ENCODE data around the gene ERCC4. TPM values are rescaled to one million over a fixed set of nuclear protein-coding genes. Genes with fewer than 3 reads are reported as not detected.

ERCC4 gene
- total RNA-seq, 1 donor, result 5.9 TPM

DNA sequence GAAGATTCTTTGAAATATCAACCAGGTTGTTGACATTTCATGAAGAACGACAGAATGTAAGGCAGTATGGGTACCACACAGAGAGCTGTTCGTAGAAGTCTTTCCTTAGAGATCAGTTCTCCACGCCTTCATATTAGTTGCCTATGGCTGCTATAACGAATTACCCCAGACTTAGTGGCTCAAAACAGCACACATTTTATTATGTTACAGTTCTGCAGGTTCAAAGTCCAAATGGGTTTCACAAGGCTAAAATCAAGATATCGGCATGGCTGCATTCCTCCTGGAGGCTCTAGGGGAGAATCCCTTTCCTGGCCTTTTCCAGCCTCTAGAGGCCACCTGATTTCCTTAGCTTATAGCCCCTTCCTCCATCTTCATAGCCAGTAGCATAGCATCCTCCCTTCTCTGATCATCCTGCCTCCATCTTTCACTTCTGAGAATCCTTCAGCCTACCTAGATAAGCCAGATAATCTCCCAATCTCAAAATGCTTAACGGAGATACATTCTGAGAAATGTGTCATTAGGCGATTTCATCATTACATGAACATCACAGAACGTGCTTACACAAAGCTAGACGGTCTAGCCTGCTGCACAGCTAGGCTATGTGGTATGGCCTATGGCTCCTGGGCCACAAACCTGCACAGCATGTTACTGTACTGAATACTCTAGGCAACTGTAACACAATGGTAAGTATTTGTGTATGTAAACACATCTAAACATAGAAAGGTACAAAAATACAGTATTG is 26.0 kb downstream of the ERCC4 start:
- DNase-seq (ENCODE audit: low read depth in 2 of 3, low spot score in 2 of 3), result no peak

- no peak for DNase-seq (ENCODE audit: low read depth in 2 of 3, low spot score in 2 of 3)
Measured at GRCh38 chr16:13948086-13948485, 28.1 kb downstream of the ERCC4 start.

GRCh38 chr16:13950821-13951547 is 31.0 kb downstream of the ERCC4 start:
- DNase-seq (ENCODE audit: low read depth in 2 of 3, low spot score in 2 of 3), result no peak

GRCh38 chr16:13951611-13952010 is 31.7 kb downstream of the ERCC4 start:
- DNase-seq (ENCODE audit: low read depth in 2 of 3, low spot score in 2 of 3), result no peak

GRCh38 chr16:13953501-13953900 is 33.5 kb downstream of the ERCC4 start:
- DNase-seq (ENCODE audit: low read depth in 2 of 3, low spot score in 2 of 3), result no peak

- DNase-seq (ENCODE audit: low read depth in 2 of 3, low spot score in 2 of 3), result no peak
Measured at GRCh38 chr16:13956635-13957196, 36.8 kb downstream of the ERCC4 start.

- peak in 2 of 3 donors; percentile 18 to 45 for DNase-seq (ENCODE audit: low read depth in 2 of 3, low spot score in 2 of 3)
Measured at GRCh38 chr16:13957197-13958078, 37.5 kb downstream of the ERCC4 start.

DNA sequence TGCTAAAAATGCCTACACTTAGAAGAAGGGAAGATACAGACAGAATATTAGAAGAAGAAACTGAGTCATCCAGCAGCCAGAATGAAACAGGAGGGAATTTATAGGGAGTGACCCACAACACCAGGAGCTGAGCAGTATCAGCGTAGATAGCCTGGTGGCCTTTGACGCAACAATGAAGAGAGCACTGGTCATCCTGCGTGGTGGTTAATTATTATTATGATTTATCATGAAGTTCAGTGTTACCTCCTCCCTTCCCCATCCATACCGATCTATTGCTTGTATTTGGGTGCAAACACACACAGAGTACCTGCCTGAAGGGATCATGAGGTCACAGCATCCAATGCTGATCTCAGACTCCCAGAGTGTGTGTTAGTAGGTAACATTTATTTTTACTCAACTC is 38.5 kb downstream of the ERCC4 start:
- no peak for DNase-seq (ENCODE audit: low read depth in 2 of 3, low spot score in 2 of 3)

DNA sequence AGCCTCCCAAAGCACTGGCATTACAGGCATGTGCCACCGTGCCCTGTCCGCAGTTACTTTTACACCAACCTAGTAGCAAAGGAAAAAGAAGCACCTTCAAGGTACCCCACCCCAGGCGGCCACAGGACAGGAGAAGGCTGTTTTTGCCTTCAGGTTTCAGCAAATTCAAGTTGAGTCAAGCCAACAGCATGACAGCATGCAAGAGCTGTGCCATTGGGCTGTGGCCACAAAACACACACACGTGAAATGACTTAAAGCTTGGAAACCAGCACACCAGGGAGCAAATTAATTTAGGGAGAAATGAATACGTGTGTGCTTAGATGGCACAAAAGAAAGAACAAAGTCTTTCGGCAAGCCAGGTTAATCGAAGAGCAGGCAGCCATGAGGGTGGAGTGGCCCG is 39.7 kb downstream of the ERCC4 start:
- no peak for DNase-seq (ENCODE audit: low read depth in 2 of 3, low spot score in 2 of 3)

GRCh38 chr16:13961099-13961811 is 41.3 kb downstream of the ERCC4 start:
- no peak for DNase-seq (ENCODE audit: low read depth in 2 of 3, low spot score in 2 of 3)

GRCh38 chr16:13962232-13962631 is 42.3 kb downstream of the ERCC4 start:
- DNase-seq (ENCODE audit: low read depth in 2 of 3, low spot score in 2 of 3), result no peak

DNA sequence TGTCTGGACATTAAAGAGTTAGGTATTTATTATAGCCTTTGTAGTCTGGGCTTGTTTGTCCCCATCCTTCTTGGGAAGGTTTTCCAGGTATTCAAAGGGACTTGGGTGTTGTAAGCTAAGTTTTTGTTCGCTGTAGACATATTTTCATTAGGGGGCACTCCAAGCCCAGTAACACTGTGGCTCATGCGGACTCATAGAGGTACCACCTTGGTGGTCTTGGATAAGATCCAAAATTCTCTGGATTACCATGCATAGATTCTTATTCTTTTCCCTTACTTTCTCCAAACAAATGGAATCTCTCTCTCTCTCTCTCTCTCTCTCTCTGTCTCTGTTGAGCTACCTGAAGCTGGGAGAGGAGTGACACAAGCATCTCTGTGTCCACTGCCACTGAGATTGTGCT is 48.9 kb downstream of the ERCC4 start:
- no peak for DNase-seq (ENCODE audit: low read depth in 2 of 3, low spot score in 2 of 3)

DNA sequence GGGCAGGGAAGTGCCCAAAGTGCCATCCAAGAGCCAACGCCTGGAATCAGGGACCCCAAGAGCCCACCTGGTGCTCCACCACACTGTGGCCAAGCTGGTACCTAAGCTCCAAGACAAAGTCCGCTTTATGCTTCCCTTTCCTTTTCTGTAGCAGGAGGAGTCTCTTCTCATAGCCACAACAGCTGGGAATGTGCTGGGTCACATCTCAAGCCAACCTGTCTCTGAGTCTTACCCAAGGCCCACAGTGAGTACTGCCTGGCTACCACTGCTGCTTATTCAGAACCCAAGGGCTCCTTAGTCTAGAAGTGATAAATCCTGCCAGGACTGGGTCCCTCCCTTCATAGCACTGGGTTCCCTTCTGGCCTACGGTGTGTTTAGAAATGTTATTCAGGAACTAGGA is 49.8 kb downstream of the ERCC4 start:
- DNase-seq (ENCODE audit: low read depth in 2 of 3, low spot score in 2 of 3), result no peak

GRCh38 chr16:13970708-13971422 is 50.9 kb downstream of the ERCC4 start:
- no peak for DNase-seq (ENCODE audit: low read depth in 2 of 3, low spot score in 2 of 3)

GRCh38 chr16:13973321-13974023 is 53.5 kb downstream of the ERCC4 start:
- no peak for DNase-seq (ENCODE audit: low read depth in 2 of 3, low spot score in 2 of 3)

DNA sequence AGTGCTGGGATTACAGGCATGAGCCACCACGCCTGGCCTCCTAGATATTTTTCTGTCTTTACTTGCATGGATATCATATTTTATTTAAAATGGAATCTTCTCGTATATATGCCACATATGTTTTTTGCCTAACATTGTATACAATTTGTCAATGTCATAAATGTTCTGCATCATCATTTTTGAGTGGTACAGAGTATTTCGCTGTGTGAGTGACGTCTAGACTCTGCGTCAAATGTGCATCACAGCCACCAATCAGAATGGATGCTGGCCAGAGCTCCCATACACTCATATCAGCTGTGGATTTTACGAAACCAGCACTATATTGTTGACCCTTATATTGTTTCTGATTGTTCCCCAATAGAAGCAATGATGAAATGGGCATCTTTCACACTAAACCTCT is 57.2 kb downstream of the ERCC4 start:
- no peak for DNase-seq (ENCODE audit: low read depth in 2 of 3, low spot score in 2 of 3)

GRCh38 chr16:13982451-13982850 is 62.5 kb downstream of the ERCC4 start:
- DNase-seq (ENCODE audit: low read depth in 2 of 3, low spot score in 2 of 3), result no peak

DNA sequence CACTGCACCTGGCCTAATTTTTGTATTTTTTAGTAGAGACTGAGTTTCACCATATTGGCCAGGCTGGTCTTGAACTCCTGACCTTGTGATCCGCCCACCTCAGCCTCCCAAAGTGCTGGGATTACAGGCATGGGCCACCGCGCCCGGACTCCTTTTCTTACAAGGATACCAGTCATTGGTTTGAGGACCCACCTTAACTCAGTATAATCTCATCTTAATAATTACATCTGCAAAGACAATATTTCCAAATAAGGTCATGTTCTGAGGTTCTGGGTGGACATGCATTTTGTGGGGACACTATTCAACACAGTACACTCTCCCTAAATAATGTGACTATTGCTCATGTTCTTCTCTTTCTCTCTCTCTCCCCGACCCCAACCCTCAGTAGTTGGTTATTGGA is 63.7 kb downstream of the ERCC4 start:
- no peak for DNase-seq (ENCODE audit: low read depth in 2 of 3, low spot score in 2 of 3)

GRCh38 chr16:13984794-13985193 is 64.8 kb downstream of the ERCC4 start:
- DNase-seq (ENCODE audit: low read depth in 2 of 3, low spot score in 2 of 3), result no peak

All from hematopoietic multipotent progenitor cell (in vitro differentiated cells).